Right kidney (tissue), 1 donor: ENCODE measurements around the gene CUL1.

ENCODE experiments used
- DNase-seq: peaks from one replicate; pipeline ENCODE4 v3.0.0-alpha.2; 2016

The CUL1 gene

DNA sequence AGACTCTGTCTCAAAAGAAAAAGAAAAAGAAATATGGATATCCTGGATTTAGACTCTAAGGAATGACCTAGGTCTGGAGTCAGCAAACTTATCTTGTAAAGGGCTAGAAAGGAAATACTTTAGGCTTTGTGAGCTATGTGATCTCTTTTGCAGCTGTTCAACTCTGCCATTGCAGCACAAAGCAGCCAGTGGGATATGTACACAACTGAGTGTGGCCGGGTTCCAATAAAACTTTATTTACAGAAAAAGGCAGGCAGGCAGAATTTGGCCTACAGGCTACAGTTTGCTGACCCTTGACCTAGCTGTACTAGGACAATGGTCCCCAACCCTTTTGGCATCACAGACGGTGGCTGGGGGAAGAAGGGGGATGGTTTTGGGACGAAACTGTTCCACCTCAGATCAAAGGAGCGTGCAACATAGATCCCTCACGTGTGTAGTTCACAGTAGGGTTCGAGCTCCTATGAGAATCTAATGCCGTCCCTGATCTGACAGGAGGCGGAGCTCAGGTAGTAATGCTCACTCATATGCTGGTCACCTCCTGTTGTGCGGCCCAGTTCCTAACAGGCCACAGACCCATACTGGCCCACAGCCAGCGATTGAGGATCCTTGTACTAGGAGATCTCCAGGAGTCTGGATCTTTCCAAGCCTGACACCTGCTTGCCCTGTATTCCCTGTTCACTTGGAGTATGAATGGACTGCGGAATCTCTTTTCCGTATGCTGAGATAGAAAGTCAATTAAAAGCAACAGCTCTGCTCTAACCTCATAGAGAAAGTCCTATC, 63.0 kb downstream of the CUL1 start:
- no peak for DNase-seq

GRCh38 chr7:148763622-148764021, 64.9 kb downstream of the CUL1 start:
- no peak for DNase-seq

DNA sequence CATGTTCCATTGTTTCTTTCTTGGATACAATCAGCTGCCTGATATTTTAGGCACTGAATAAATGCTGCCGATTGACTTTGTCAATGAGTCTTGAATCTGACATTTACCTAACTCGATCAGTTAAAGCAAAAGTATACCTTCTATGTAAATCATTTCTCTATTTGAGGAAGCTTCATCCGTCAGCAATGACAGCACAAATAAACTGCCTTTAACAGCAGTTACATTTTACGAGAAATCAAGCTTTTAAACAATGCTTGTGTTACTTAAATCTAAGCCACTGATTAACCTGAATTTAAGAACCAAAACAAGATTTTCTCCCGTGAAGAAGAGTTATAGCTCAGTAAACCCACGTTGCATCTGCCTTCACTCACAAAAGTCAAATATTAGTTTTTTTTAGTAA, 71.3 kb downstream of the CUL1 start:
- DNase-seq = no peak

DNA sequence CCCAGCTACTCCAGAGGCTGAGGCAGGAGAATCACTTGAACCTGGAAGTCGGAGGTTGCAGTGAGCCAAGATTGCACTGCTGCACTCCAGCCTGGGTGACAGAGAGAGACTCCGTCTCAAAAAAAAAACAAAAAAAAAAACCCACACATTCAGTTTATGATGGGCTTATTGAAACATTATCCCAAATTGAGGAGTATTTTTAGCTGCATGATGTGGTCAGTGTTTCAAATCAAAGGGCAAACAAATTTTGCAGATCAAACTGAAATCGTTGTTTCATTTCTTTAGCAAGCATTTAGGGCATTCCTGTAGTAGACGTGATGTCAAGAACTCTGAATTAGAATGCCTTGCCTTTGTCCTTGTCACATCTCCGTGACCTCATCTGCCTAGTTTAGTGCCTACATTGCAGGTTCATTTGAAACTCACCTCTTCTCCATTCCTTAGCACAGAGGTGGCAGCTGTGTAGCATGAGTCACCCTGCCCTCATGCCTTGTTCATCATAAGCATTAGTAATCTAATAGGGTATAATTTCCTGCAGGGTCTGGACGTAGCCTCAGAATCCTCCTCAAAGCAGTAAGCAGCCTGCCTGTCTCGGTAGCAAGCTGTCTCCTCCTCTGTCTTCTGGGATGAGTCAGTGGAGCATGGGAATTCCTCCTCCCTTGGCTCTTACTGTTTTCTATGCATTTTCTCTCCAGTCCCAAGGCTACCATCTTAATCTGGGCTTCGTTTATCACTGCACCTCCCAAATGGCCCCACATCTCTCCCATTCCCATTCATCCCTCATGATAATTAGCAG, 73.8 kb downstream of the CUL1 start:
- no peak for DNase-seq

DNA sequence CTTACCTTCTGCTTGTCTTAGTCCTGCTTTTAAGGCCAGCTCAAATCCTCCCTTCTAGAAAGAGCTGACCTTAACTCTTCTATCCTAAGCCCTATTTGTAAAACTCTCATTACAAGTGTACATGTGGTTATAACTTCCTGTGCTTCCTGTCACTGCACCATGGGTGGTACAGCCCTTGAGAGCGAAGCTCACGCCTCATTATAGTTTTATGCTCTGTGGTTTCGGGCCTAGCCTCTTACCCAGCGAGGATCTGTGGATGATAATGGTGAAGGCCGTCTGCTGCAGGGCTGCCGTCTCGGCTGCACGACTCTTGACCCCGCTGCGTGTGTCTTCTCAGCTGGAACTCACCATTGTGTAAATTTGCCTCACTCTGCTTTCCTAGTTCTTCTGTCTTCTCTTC, 74.6 kb downstream of the CUL1 start:
- no peak for DNase-seq

- DNase-seq = no peak
These were observed 75.8 kb downstream of the CUL1 start for GRCh38 chr7:148774471-148774870.

- DNase-seq = peak; percentile 18
These were observed 84.2 kb downstream of the CUL1 start for GRCh38 chr7:148782757-148783456.

DNA sequence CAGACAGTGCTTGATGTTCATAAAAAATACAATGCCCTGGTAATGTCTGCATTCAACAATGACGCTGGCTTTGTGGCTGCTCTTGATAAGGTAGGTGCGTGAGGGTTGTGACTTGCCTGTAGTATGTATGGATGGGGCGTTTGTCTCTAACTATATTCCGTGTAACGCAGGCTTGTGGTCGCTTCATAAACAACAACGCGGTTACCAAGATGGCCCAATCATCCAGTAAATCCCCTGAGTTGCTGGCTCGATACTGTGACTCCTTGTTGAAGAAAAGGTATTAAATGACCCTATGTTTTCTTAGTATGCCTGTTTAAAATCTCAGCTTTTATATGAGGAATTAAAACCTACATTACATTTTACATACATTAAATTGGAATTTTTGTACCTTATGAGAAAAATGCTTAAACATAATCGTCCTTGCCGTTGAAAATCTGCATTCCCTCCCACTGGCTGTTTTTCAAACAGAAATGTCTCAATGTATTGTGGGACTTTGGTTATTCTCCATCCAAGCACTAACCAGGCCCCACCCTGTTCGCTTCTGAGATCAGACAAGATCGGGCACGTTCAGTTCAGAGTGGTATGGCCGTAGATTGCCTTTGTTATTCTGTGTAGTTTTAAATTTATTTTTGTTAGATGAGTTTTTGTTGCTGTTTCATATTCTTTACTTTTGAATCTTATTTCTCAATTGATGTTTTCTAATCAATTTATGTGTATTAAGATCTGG, 85.3 kb downstream of the CUL1 start:
- DNase-seq = no peak

DNA sequence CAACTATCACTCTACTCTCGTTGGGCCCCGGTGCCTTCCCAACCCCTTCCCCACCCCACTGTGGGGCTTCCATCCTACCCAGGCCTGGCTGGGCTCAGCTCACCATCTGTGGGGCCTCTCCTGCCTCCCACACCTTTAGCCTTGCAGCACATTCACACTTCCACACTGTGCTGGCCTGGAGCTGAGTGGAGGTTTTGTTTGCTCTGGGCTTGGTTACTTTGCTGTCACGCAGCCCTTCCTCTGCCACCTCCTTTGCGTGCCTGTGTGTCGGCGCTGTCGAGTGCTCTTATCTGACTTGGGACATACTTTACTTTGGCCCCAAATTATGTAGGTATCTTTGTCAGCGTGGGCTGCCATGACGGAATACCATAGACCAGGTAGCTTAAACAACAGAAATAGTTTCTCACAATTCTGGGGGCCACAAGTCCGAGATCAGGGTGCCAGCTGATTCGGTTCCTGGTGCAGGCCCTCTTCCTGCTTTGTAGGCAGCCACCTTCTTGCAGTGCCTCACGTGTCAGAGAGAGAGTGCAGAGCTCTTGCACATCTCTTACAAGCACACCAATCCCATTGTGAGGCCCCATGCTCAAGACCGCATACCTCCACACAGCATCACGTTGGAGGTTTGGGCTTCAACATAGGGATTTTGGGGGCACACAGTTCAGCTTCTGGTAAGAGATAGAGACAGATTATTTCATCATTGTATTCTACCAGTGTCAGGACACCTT, 89.0 kb downstream of the CUL1 start:
- no peak for DNase-seq

GRCh38 chr7:148789220-148789619, 90.5 kb downstream of the CUL1 start:
- no peak for DNase-seq

DNA sequence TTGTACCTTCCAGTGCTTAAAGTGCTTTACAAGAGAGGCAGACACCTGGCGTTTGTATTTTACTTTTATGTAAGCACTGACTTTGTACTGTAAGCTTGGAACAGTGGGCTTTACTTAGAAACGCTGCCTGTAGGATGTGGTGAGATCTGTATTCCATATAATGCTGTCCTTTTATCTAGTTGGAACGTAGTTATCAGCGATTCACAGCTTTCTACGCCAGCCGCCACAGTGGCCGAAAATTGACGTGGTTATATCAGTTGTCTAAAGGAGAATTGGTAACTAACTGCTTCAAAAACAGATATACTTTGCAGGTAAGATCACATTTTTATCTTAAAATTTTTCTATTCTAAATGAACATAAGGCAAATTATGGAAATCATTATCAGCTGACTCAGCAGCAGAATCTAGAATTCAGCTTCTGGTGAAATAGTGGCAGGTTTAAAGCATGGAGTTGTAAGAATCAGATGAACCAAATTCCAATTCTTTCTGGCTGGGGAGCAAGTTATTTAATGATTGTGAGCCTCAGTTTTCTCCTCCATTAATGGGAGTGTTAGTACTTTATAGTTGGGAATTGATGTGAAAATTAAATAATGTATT, 91.5 kb downstream of the CUL1 start:
- no peak for DNase-seq

DNA sequence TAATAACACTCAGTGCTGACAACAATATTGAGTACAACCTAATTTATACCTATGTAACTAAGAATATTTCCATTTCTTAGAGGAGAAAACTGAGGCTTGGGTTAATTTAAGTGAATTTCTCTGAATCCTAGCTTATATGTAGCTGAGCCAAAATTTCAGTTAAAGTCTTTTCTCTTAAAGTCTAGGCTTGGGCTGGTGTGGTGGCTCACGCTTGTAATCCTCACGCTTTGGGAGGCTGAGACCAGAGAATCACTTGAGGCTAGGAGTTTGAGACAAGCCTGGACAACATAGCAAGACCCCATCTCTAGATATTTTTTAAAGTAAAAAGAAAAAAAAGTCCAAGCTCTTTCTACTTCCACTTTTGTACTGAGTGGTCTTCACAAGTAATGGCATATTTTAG, 92.1 kb downstream of the CUL1 start:
- DNase-seq = no peak

DNA sequence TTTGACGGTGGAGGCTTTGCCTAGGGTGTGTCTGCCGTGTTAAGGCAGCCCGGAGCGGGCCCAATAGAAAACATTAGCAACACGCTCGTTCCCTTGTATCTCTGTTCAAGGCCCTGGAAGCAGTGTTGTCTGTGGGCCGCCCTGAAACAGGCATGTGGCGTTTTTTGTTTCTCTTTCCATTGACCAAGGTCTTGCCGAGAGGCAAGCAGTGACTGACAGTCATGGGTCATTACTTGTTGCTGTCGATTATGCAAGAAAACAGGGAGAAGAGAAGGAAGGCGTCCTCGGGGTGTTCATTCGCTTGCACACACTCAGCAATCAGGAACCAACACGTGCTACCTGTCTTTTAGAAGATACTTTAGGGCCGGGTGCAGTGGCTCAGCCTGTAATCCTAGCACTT, 92.8 kb downstream of the CUL1 start:
- DNase-seq = no peak

DNA sequence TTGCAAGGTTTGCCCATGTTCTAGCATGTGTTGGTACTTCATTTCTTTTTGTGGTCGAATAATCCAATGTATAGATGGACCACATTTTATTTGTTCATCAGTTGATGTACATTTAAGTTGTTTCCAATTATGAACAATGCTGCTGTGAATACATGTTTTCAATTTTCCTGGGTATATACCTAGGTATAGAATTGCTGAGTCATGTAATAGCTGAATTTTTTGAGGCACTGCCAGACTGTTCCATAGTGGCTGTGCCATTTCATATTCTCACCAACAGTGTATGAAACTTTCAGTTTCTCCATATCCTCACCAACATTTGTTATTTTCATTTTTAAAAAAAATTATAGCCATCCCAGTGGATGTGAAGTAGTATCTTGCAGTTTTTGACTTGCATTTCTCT, 94.9 kb downstream of the CUL1 start:
- no peak for DNase-seq

DNA sequence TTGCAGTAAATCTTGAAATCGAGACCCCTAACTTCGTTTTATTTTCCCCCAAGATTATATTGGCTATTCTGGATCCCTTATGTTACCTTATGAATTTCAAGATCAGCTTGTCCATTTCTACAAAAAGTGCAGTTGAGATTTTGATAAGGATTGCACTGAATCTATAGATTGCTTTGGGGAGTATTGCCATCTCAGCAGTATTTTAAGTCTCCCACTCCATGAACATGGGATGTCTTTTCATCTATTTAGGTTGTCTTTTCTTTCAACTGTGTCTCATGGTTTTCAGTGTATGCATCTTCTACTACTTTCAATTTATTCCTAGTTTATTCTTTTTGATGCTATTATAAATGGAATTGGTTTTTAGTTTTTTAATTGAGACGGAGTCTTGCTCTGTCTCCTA, 95.8 kb downstream of the CUL1 start:
- no peak for DNase-seq

DNA sequence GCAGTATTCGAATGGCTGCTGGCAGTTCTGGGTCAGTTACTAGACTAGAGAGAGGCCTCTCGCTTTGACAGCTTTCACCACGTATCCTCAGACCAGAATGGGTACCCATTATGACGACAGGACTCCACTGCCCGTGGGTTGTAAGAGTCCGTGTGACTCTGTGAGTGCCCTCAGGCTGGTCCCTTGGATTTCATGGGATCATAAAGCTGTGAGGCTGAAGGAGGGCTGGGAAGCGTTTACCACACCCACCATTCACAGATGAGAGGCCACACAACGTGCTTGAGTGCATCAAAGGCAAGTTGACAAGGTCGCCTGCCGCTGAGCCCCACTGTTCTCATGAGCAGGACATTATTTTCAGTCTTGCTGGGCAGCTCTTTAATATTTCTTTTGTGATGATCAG, 98.1 kb downstream of the CUL1 start:
- DNase-seq = no peak

GRCh38 chr7:148799893-148800555, 101.3 kb downstream of the CUL1 start:
- DNase-seq = no peak

DNA sequence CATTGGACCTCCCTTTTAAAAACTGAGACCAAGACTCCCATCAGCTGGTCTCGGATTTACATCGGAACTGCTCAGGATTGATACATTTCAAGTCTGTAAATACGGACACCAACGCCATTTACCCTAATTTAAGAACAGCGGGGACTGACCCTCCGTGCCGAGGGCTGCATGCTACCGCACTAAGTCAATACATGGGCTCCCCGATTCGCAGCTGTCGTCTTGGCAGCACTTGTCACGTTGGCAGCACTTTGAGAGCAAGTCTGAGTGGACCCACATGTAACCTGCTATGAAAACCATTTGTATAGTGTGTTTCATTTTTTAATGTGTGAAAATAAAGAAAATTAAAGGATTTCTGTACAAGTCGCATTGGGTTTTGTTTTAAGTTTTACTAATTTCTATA, 102.0 kb downstream of the CUL1 start:
- no peak for DNase-seq

GRCh38 chr7:148802101-148802493, 103.4 kb downstream of the CUL1 start:
- DNase-seq = no peak

DNA sequence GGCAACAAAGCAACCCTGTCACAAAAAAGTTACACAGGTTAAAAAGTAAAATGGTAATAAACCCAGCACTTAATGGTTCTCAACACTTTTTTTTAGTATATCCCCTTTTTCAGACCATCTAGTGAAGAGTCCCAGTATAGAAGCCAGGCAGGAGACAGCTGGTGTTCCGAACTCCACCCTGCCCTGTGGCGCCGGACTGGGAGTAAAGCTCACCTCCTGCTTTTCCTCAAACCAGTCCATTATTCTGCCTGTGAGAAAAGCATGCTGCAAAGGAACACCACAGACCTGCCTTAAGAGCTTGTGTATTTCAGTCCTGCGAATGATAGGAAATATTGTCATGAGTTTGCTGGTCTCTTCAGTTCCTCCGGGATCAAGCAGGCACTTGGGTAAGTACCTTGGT, 104.4 kb downstream of the CUL1 start:
- no peak for DNase-seq
